Measurements from ENCODE around the gene CARD8.

The CARD8 gene

GRCh38 chr19:48170817-48171347 is 84.8 kb downstream of the CARD8 start:
- no peak for DNase-seq (ENCODE audit: low read depth)

DNA sequence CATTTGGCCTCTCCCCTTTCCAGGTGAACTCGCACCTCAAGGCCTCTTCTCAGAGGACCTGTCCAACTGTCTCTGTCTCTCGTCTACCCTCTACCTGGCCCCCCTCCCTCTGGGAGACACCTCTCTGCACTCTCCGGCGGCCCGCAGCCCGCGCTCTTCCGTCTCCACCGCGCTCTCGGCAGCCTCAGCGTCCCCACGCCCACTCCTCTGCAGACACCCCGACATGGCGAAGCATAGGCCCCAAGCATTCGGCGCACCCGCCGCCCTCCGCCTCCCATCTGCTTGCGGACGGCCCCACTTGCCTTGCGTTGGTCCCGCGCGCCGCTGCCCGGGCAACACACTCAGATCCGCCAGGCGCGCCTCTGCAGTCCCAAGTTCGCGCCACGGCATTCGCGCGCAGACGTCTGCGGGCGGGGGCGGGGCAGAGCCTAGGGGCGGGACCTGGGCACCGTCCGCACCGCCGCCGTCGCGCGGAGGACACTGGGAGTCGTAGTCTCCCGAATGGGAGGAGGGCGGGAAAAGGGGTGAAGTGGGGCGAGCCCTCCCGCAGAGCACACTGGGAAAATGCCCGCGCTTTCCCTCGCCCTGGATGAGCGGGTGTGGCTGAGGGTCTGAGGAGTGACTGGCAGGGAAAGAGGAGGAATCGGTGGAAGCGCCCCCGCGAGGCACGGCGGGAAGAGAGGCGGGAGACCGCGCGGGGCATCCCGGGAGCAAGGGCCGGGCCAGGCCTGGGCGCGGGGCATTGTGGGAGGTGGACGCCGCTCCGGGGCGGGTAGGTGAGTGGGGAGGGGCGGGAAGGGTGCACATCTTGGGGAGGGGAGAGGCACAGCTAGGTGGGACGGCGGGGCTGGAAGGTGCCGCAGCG is 85.5 kb downstream of the CARD8 start, which contains the start of the genes LIG1 and ZSWIM9:
Gene LIG1 (minus strand): TSS at position 406 of the 865 bp plus-strand sequence. CDS start 4,778 bp downstream, outside the sequence.
Gene ZSWIM9 (plus strand): TSS at position 742 of the 865 bp plus-strand sequence. CDS start 1,123 bp downstream, outside the sequence.
- peak; percentile 87 for DNase-seq (ENCODE audit: low read depth)

GRCh38 chr19:48169578-48169938 is 86.2 kb downstream of the CARD8 start:
- peak; percentile 88 for DNase-seq (ENCODE audit: low read depth)

DNA sequence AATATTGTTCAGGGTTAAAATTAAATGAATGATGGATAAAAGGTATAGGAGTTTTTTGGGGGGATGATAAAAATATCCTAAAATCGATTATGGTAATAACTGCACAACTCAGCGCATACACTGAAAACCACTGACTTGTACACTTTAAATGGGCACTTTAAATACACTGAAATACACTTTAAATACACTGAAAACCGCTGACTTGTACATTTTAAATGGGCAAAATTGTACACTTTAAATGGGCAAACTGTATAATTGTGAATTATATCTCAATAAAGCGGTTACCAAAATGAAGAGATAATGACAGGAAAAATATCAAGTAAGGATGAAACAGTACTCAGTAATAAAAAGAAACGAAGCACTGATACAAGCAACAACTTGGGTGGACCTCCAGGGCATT is 87.0 kb downstream of the CARD8 start:
- no peak for DNase-seq (ENCODE audit: low read depth)

GRCh38 chr19:48158210-48158790 is 97.4 kb downstream of the CARD8 start:
- no peak for DNase-seq (ENCODE audit: low read depth)

Data from activated T-helper 9 cell treated with anti-CD3 and anti-CD28 coated beads, Interleukin-2, amount 50 U/mL, for 16 hours (primary cell).